Measurements from ENCODE around the gene KCTD10.

KCTD10 gene

GRCh38 chr12:109473006-109473405, 4.1 kb downstream of the KCTD10 start:
- no peaks in the 10 kb centered on the region for H3K27me3 ChIP-seq (ENCODE audit: low read depth, low read length)
- H3K36me3 ChIP-seq (replicated peaks; ENCODE audit: low read depth, low read length) = peaks cover 4% of the 10 kb centered on the region
- no peak overlapping the region for H3K9ac ChIP-seq (ENCODE audit: low read length)
- no peaks in the 10 kb centered on the region; the same call in 1 of the 2 replicates for H4K20me1 ChIP-seq (ENCODE audit: insufficient read depth, low read length)
- TF ChIP-seq CTCF (IDR thresholded peaks at IDR 0.05; ENCODE audit: low read depth, low read length) = no peak
- TF ChIP-seq EZH2phosphoT487 (IDR thresholded peaks at IDR 0.05; ENCODE audit: low read depth) = no peak
- H2AFZ ChIP-seq (ENCODE audit: low read depth, low read length) = no peak overlapping the region
- peaks cover 79% of the 10 kb centered on the region for H3K79me2 ChIP-seq (ENCODE audit: low read length)
- H3K27ac ChIP-seq (ENCODE audit: low read length) = no peak overlapping the region
- no peak overlapping the region for H3K4me3 ChIP-seq (ENCODE audit: low read length)
- H3K9me3 ChIP-seq (ENCODE audit: insufficient read depth, low read length) = no peaks in the 10 kb centered on the region
- H3K4me2 ChIP-seq (ENCODE audit: low read length) = no peak overlapping the region
- H3K4me1 ChIP-seq (ENCODE audit: low read length) = peaks cover 10% of the 10 kb centered on the region

GRCh38 chr12:109469517-109469916, 7.6 kb downstream of the KCTD10 start:
- Histone ChIP-seq H3K4me2 (ENCODE audit: low read length) (no peak overlapping the region), H3K27ac (ENCODE audit: low read length) (no peak overlapping the region), H2AFZ (ENCODE audit: low read depth, low read length) (no peak overlapping the region), H3K9ac (ENCODE audit: low read length) (no peak overlapping the region), H3K27me3 (ENCODE audit: low read depth, low read length) (no peaks in the 10 kb centered on the region), H3K4me3 (ENCODE audit: low read length) (no peak overlapping the region), H4K20me1 (ENCODE audit: insufficient read depth, low read length) (peaks cover 17% of the 10 kb centered on the region), H3K36me3 (replicated peaks; ENCODE audit: low read depth, low read length) (peaks cover 10% of the 10 kb centered on the region), H3K4me1 (ENCODE audit: low read length) (no peaks in the 10 kb centered on the region), H3K9me3 (ENCODE audit: insufficient read depth, low read length) (no peaks in the 10 kb centered on the region), H3K79me2 (ENCODE audit: low read length) (peaks cover 55% of the 10 kb centered on the region)
- no peak for TF ChIP-seq EZH2phosphoT487 (IDR thresholded peaks at IDR 0.05; ENCODE audit: low read depth)
- no peak for TF ChIP-seq CTCF (IDR thresholded peaks at IDR 0.05; ENCODE audit: low read depth, low read length)

DNA sequence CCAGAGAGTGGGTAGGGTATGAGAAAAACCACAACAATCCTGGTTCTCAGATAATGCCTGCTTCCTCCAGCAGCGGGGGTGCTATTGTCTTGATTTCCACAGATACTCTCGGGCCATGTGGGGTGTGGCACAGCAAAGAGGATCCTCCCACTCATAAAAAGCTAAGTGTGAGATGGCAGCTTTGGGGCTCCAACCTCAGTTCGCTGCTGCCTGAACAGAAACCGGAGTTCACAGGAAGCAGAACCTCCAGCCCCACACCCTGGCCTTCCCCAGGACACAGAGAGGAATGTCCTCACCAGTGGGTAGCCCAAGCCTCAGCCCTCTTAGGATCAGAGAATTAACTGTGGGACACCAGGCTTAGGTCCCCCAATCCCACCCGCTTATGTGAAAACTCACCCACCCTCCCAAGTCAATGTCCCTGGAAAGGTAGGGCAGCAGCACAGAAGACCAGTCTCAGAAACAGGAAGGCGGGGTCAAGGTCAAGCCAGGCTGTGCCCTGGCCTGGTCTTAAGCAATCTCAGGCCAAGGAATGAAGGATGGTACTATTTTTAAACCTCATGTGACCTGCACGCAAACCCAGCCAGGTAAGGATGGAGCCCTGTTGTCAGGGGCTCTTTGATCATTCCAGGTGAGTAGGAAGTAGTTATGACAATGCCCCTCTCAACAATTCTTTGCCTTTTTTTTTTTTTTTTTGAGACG, 9.0 kb downstream of the KCTD10 start:
- Histone ChIP-seq H3K9me3 (ENCODE audit: insufficient read depth, low read length) (no peaks in the 10 kb centered on the region), H3K9ac (ENCODE audit: low read length) (no peak overlapping the region), H3K4me1 (ENCODE audit: low read length) (peaks cover 6% of the 10 kb centered on the region), H3K4me2 (ENCODE audit: low read length) (no peak overlapping the region), H3K79me2 (ENCODE audit: low read length) (peaks cover 56% of the 10 kb centered on the region), H3K27me3 (ENCODE audit: low read depth, low read length) (no peaks in the 10 kb centered on the region), H3K36me3 (replicated peaks; ENCODE audit: low read depth, low read length) (peaks cover 11% of the 10 kb centered on the region), H3K27ac (ENCODE audit: low read length) (no peak overlapping the region), H3K4me3 (ENCODE audit: low read length) (no peak overlapping the region), H4K20me1 (ENCODE audit: insufficient read depth, low read length) (peaks cover 17% of the 10 kb centered on the region), H2AFZ (ENCODE audit: low read depth, low read length) (no peak overlapping the region)
- no peak for TF ChIP-seq EZH2phosphoT487 (IDR thresholded peaks at IDR 0.05; ENCODE audit: low read depth)
- no peak for TF ChIP-seq CTCF (IDR thresholded peaks at IDR 0.05; ENCODE audit: low read depth, low read length)

DNA sequence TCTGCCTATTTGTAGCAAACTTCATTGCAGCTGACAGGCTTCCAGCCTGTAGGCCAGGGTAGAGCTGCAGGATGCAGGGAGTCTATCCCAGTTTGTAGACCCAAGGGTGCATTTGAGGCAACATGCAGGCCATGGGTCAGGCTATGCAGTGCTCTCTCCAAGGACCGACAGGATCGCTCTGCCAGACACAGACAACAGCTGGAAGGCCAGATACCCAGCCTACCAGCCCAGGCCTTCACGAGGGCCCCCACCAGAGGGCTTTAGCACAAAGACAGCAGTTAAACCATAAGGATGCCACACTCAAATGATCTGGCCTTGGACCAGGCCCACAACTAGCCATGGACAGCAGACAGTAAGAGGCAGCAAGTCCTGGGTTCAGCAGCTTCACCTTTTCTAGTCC, 10.3 kb downstream of the KCTD10 start:
- Histone ChIP-seq H3K4me1 (ENCODE audit: low read length) (peaks cover 9% of the 10 kb centered on the region), H3K27me3 (ENCODE audit: low read depth, low read length) (no peaks in the 10 kb centered on the region), H3K4me2 (ENCODE audit: low read length) (no peak overlapping the region), H3K27ac (ENCODE audit: low read length) (no peak overlapping the region), H3K9me3 (ENCODE audit: insufficient read depth, low read length) (no peaks in the 10 kb centered on the region), H3K36me3 (replicated peaks; ENCODE audit: low read depth, low read length) (peaks cover 11% of the 10 kb centered on the region), H4K20me1 (ENCODE audit: insufficient read depth, low read length) (peaks cover 23% of the 10 kb centered on the region), H3K79me2 (ENCODE audit: low read length) (peaks cover 60% of the 10 kb centered on the region), H3K9ac (ENCODE audit: low read length) (no peak overlapping the region), H3K4me3 (ENCODE audit: low read length) (no peak overlapping the region), H2AFZ (ENCODE audit: low read depth, low read length) (no peak overlapping the region)
- TF ChIP-seq CTCF (IDR thresholded peaks at IDR 0.05; ENCODE audit: low read depth, low read length) = no peak
- TF ChIP-seq EZH2phosphoT487 (IDR thresholded peaks at IDR 0.05; ENCODE audit: low read depth) = no peak

Measured in OCI-LY3 (cell line).